ENCODE measurements around the gene KLHL17. TPM values are rescaled to one million over a fixed set of nuclear protein-coding genes. Genes with fewer than 3 reads are reported as not detected.

KLHL17 gene
- total RNA-seq, 1 experiment from 2014 or later, result 2.9 TPM

GRCh38 chr1:921011-921837 lies 39.2 kb upstream of the KLHL17 start:
- DNase-seq (ENCODE audit: low spot score), result no peak

- no peak for DNase-seq (ENCODE audit: low spot score)
Measured at GRCh38 chr1:923131-923990, 37.0 kb upstream of the KLHL17 start, which contains the start of gene SAMD11. SAMD11 (plus strand) TSS chr1:923923; CDS start chr1:924432, 509 bp downstream.

DNA sequence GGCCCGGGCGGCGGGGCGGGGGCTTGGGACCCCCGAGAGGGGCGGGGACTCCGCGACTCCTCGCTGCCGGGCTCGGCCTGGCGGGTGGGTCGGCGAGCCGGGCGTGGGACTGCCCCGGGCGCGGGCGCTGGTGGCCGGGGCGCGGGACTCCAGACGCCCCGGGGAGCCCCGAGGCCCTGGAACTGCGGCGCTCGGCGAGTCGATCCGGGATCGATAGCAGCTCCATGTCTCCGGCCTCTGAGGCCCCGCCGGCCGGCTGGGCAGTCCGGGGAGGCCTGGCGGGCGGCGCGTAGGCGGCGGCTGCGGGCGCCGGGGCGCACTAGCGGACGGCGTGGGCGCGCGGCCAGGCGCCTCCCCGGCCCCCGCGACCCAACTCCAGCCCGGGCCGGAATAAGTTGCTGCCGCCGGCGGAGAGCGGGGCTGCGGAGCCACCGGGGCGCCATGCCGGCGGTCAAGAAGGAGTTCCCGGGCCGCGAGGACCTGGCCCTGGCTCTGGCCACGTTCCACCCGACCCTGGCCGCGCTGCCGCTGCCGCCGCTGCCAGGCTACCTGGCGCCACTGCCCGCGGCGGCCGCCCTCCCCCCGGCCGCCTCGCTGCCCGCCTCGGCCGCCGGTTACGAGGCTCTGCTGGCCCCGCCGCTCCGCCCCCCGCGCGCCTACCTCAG lies 36.3 kb upstream of the KLHL17 start:
- no peak for DNase-seq (ENCODE audit: low spot score)

- DNase-seq (ENCODE audit: low spot score), result no peak
Measured at GRCh38 chr1:924656-925560, 35.5 kb upstream of the KLHL17 start.

DNA sequence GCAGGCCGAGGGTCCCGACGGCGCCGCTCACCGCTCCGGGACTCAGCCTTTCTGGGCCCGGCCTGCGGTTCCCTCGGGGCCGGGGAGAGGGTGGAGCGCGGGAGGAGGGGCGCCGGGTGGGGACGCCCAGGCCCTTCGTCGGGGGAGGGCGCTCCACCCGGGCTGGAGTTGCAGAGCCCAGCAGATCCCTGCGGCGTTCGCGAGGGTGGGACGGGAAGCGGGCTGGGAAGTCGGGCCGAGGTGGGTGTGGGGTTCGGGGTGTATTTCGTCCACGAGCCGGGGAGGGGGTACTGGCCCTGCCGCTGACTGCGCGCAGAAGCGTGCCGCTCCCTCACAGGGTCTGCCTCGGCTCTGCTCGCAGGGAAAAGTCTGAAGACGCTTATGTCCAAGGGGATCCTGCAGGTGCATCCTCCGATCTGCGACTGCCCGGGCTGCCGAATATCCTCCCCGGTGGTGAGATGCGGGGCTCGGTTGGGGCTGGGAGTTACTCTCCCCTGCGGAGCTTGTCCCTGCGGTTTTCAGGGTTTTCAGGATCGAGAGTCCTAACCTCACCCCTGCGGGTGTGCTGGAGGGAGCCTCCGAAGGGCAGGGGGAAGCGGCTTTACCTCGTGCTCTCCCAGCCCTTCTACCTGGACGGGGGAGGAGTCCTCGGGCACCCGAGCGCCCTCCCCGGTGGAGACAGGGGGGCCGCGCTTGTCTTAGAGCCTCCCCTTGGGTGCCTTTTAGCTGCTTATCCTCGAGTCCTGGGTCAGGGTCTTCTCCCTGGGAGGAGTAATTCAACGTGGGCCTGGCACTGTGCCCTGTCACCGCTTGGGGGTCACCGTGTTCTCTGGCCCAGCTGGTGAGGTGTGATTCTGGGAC lies 34.6 kb upstream of the KLHL17 start:
- DNase-seq (ENCODE audit: low spot score), result no peak

GRCh38 chr1:927234-927633 lies 33.1 kb upstream of the KLHL17 start:
- no peak for DNase-seq (ENCODE audit: low spot score)

GRCh38 chr1:927748-928147 lies 32.6 kb upstream of the KLHL17 start:
- DNase-seq (ENCODE audit: low spot score), result no peak

DNA sequence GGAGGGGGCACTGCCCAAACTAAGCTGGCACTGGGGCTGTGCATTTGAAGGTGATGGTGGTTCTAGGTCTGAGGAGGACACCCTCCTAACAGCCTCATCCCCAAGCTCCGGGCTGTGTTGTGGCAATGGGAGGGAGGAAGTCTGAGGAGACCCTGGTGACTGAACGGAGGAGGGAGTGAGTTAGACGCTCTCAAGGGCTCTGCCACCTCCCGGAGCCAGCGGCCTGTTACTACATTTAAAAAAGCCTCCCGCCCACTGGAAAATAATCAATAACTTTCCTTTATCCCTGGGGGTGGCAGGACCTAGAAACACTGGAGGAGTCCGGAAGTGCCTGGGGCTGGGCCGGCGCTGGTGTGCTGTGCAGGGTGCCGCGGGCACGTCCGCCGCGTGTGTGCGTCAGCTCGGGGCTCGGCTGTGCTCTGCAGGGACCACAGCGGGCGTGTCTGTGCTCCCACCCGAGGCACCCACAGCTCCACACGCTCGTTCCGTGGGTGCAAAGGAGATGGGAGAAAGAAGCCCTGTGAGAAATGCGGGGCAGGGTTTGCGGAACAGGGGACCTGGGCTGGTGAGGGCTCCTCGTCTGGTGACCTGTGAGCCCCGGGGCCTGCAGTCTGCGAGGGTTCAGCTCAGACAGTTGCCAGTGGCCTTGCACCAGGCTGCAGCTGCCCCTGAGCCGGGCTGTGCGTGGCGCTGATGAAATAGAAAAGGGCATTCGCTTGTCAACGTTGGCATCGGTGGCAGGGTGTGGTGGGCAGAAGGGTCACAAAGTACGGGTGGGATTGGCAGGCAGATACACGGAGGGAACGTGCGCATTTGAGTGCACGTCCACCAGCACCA lies 31.3 kb upstream of the KLHL17 start:
- DNase-seq (ENCODE audit: low spot score), result no peak

GRCh38 chr1:929712-930632 lies 30.4 kb upstream of the KLHL17 start:
- DNase-seq (ENCODE audit: low spot score), result no peak

GRCh38 chr1:930633-931138 lies 29.7 kb upstream of the KLHL17 start:
- DNase-seq (ENCODE audit: low spot score), result no peak

GRCh38 chr1:931380-932172 lies 28.8 kb upstream of the KLHL17 start:
- no peak for DNase-seq (ENCODE audit: low spot score)

DNA sequence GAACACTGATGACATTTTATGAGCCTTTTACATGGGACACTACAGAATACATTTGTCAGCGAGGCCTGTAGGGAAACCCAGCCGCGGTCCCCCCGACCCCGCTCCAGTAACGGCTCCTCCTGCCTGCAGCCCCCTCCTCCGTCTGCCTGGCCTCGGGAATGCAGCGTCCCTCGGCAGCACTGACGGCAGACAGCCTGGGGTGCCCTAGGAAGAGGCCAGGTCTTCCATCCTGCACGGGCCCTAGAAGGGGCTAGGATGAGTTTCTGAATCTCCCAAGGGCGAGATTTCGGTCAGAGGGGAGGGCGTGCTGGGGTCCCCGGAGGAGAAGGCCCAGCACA lies 28.2 kb upstream of the KLHL17 start:
- no peak for DNase-seq (ENCODE audit: low spot score)

DNA sequence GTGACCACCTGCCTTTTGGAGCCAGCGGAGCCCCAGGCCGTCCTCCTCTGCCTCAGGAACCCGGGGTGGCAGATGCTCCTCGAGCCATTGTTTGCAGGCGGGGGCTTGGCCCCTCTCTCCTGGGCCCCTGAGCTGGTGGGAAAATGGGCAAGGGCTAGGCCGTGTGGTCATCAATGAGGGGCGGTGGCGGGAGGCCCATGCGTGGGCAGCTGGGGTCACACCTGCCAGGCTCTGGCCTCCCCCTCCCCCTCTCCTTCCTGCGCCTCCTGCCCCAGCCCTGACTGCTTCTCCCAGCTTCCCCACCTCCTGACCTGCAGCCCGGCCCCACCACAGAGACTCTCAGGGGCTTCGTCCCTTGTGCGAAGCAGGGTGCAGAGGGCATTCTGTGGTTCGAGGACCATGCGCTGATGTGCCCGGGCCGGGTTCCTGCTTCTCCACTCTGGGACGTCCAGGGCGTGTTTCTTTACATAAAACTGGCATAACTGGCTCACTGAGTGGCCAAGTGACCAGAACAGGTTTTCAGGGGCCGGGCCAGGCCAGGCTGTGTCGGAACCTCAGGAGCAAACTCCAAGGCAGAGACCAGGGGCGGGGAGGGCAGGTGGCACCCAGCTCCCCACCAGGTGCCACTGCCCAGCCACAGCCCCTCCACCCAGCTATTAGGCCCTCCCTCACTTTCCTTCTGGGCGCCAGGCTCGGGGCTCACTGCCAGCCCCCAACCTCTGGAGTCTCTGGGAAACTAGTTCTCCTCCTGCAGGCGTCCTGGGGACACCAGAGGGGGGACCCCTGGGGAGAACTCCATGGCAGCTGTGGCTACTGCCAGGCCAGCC lies 27.4 kb upstream of the KLHL17 start:
- DNase-seq (ENCODE audit: low spot score), result no peak

- no peak for DNase-seq (ENCODE audit: low spot score)
Measured at GRCh38 chr1:933603-933940, 26.8 kb upstream of the KLHL17 start.

DNA sequence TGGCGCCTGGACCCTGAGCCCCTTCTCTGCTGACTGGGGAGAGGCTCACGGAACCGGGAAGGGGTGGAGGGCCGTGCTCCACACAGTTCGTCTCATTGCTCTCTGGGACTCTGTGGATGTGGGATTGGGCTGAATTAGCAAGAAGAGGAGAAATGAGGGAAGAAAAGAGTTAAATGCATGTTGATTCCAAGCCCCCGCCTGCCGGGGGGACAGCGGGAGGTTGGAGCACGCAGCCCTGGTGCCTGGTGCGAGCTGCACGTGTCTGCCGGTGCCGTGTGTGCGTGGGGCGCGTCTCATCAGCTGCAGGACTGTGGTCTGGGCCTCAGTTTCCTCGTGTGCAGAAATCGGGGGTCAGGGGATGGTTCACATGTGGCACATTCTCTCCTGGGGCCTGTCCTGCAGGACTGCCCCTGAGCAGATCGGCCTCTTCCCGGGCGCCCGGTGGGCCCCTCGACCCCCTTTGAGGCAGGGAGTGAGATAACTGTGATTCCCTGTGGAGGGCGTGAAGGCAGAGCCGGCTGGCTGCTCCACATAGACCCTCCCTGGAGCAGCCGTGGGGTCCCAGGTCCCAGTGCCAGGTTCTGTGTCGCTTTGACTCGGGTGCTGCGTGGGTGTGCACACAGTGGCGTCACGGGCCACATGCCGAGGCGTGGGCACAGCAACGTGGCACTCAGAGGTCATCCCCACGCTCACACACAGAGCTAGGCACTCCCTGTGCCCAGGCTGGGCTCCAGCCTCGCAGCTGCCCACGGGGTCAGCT lies 25.2 kb upstream of the KLHL17 start:
- no peak for DNase-seq (ENCODE audit: low spot score)

- DNase-seq (ENCODE audit: low spot score), result no peak
Measured at GRCh38 chr1:935751-936231, 24.6 kb upstream of the KLHL17 start.

Measured in A172 (cell line).